ENCODE measurements around the gene INSIG1. TPM values are rescaled to one million over a fixed set of nuclear protein-coding genes. Genes with fewer than 3 reads are reported as not detected.

Gene INSIG1
- total and polyA plus RNA-seq, 2 experiments from 2014 or later = 70.3 to 131 TPM

DNA sequence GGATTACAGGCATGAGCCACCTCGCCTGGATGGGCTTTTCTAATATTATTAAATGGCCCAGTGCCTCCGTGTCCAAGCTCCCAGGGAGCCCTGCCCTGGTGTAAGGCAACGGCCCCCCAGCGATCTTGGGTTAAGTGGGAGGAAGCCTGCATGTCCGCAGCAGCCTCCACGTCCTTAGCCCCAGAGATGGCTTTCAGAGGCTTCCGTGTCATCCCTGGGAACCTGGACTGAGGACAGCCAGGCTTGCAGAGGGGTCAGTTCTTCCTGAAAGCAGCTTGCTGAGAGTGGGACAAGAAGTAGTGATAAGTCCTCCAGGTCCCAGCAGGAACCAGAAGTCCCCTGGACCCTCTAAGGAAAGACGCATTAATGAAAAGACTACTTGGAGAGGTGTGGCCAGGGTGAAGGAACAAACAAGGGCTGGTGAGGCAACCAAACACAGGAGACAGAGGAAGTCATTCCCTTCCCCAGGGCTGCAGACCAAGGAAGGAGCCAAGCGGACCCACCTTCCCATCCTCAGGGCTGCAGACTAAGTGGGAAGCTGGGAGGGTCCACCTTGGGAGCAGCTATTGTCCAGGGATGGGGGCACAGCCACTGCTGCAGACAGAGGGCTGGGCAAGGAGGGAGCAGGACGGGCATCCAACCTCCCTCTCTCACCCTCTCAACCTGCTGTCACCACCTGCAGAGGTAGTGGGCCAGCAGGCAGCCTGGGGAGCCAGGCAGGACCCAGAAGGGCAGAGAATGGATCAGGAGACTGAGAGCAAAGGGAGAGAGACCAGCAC is 13.0 kb upstream of the INSIG1 start (continued):
- TF ChIP-seq, protein P1, sequence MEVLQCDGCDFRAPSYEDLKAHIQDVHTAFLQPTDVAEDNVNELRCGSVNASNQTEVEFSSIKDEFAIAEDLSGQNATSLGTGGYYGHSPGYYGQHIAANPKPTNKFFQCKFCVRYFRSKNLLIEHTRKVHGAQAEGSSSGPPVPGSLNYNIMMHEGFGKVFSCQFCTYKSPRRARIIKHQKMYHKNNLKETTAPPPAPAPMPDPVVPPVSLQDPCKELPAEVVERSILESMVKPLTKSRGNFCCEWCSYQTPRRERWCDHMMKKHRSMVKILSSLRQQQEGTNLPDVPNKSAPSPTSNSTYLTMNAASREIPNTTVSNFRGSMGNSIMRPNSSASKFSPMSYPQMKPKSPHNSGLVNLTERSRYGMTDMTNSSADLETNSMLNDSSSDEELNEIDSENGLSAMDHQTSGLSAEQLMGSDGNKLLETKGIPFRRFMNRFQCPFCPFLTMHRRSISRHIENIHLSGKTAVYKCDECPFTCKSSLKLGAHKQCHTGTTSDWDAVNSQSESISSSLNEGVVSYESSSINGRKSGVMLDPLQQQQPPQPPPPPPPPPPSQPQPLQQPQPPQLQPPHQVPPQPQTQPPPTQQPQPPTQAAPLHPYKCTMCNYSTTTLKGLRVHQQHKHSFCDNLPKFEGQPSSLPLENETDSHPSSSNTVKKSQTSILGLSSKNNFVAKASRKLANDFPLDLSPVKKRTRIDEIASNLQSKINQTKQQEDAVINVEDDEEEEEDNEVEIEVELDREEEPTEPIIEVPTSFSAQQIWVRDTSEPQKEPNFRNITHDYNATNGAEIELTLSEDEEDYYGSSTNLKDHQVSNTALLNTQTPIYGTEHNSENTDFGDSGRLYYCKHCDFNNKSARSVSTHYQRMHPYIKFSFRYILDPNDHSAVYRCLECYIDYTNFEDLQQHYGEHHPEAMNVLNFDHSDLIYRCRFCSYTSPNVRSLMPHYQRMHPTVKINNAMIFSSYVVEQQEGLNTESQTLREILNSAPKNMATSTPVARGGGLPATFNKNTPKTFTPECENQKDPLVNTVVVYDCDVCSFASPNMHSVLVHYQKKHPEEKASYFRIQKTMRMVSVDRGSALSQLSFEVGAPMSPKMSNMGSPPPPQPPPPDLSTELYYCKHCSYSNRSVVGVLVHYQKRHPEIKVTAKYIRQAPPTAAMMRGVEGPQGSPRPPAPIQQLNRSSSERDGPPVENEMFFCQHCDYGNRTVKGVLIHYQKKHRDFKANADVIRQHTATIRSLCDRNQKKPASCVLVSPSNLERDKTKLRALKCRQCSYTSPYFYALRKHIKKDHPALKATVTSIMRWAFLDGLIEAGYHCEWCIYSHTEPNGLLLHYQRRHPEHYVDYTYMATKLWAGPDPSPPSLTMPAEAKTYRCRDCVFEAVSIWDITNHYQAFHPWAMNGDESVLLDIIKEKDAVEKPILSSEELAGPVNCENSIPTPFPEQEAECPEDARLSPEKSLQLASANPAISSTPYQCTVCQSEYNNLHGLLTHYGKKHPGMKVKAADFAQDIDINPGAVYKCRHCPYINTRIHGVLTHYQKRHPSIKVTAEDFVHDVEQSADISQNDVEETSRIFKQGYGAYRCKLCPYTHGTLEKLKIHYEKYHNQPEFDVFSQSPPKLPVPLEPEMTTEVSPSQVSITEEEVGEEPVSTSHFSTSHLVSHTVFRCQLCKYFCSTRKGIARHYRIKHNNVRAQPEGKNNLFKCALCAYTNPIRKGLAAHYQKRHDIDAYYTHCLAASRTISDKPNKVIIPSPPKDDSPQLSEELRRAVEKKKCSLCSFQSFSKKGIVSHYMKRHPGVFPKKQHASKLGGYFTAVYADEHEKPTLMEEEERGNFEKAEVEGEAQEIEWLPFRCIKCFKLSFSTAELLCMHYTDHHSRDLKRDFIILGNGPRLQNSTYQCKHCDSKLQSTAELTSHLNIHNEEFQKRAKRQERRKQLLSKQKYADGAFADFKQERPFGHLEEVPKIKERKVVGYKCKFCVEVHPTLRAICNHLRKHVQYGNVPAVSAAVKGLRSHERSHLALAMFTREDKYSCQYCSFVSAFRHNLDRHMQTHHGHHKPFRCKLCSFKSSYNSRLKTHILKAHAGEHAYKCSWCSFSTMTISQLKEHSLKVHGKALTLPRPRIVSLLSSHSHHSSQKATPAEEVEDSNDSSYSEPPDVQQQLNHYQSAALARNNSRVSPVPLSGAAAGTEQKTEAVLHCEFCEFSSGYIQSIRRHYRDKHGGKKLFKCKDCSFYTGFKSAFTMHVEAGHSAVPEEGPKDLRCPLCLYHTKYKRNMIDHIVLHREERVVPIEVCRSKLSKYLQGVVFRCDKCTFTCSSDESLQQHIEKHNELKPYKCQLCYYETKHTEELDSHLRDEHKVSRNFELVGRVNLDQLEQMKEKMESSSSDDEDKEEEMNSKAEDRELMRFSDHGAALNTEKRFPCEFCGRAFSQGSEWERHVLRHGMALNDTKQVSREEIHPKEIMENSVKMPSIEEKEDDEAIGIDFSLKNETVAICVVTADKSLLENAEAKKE (CRISPR knock-in tag; IDR thresholded peaks at IDR 0.05) = no peak
- TF ChIP-seq EZH2 (IDR thresholded peaks at IDR 0.05; ENCODE audit: low read depth, unreplicated experiment) = no peak
- TF ChIP-seq CREB1 (CRISPR knock-in tag; IDR thresholded peaks at IDR 0.05; ENCODE audit: low read depth) = no peak

DNA sequence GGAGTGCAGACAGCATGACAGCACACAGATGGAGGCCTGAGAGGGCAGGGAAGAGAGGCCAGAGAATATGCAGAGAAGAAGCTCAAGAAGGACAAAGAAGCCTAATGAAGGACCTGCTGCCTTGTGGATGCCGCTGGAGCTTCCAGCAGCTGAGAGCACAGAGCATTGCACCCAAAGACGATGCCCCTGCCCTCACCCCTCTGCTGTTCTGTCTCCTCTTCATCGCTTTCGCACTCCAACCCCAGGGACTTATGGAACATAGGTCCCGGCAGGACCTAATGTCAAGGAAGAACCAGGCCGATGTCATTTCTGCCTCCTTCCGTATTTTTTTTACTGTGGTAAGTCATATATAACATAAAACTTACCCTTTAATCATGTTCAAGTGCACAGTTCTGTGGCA is 12.3 kb upstream of the INSIG1 start:
- Histone ChIP-seq H3K27ac (ENCODE audit: low read depth) (no peak overlapping the region), H3F3A (replicated peaks; ENCODE audit: low read depth) (no peaks in the 10 kb centered on the region), H3K4me3 (no peak overlapping the region), H3K36me3 (ENCODE audit: insufficient read depth) (no peaks in the 10 kb centered on the region), H3K27me3 (ENCODE audit: insufficient read depth) (no peaks in the 10 kb centered on the region), H3K9me2 (ENCODE audit: insufficient read depth) (no peaks in the 10 kb centered on the region), H4K20me1 (replicated peaks; ENCODE audit: insufficient read depth) (no peaks in the 10 kb centered on the region), H3K4me1 (ENCODE audit: insufficient read depth) (peaks cover 7% of the 10 kb centered on the region; the same call in 1 of the 2 replicates), H3K79me2 (replicated peaks; ENCODE audit: insufficient read depth) (no peaks in the 10 kb centered on the region), H2AFZ (no peak overlapping the region), H3K4me2 (no peak overlapping the region)
- H3K9me3 Mint-ChIP-seq = peaks cover 3% of the 10 kb centered on the region; the same call in 1 of the 3 replicates
- peaks cover 6% of the 10 kb centered on the region for H3K27me3 Mint-ChIP-seq (ENCODE audit: insufficient read depth, low read depth, poor library complexity)
- DNase-seq (ENCODE audit: low spot score) (no peak), ATAC-seq (no peak)
- H3K4me3 Mint-ChIP-seq = no peak overlapping the region
- no peak overlapping the region for H3K27ac Mint-ChIP-seq
- H3K36me3 Mint-ChIP-seq (ENCODE audit: low read depth) = no peaks in the 10 kb centered on the region
- H3K4me1 Mint-ChIP-seq = peaks cover 6% of the 10 kb centered on the region; the same call in 2 of the 3 replicates
- TF ChIP-seq STAT1 (IDR thresholded peaks at IDR 0.05; ENCODE audit: unreplicated experiment) (no peak), EZH2phosphoT487 (IDR thresholded peaks at IDR 0.05; ENCODE audit: unreplicated experiment) (no peak), ZNF114 (CRISPR knock-in tag; IDR thresholded peaks at IDR 0.05) (no peak), EZH2 (IDR thresholded peaks at IDR 0.05; ENCODE audit: low read depth, unreplicated experiment) (no peak), ZNF331 (CRISPR knock-in tag; IDR thresholded peaks at IDR 0.05; ENCODE audit: low read depth) (no peak), CREB1 (CRISPR knock-in tag; IDR thresholded peaks at IDR 0.05; ENCODE audit: low read depth) (no peak)
- TF ChIP-seq, protein P2, sequence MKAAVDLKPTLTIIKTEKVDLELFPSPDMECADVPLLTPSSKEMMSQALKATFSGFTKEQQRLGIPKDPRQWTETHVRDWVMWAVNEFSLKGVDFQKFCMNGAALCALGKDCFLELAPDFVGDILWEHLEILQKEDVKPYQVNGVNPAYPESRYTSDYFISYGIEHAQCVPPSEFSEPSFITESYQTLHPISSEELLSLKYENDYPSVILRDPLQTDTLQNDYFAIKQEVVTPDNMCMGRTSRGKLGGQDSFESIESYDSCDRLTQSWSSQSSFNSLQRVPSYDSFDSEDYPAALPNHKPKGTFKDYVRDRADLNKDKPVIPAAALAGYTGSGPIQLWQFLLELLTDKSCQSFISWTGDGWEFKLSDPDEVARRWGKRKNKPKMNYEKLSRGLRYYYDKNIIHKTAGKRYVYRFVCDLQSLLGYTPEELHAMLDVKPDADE (IDR thresholded peaks at IDR 0.05) = no peak

Data from GM23338 (cell line).